Stimulated activated CD8-positive, alpha-beta memory T cell treated with anti-CD3 and anti-CD28 coated beads, Interleukin-4, amount 100 ng/mL, for 1 hour (primary cell): ENCODE data around the gene TGM1.
"Not testable (repeated sequence)": the region's sequence is repeated elsewhere in the genome, so short reads cannot be mapped to it uniquely, and the experiment has no call there.

Experiments used
- DNase-seq, 2 donors: peaks; one replicate each; pipeline ENCODE4 v3.0.0-alpha.2; 2020; ENCODE audit warnings: low read depth in 2 of 2, low spot score in 1 of 2

Gene TGM1

DNA sequence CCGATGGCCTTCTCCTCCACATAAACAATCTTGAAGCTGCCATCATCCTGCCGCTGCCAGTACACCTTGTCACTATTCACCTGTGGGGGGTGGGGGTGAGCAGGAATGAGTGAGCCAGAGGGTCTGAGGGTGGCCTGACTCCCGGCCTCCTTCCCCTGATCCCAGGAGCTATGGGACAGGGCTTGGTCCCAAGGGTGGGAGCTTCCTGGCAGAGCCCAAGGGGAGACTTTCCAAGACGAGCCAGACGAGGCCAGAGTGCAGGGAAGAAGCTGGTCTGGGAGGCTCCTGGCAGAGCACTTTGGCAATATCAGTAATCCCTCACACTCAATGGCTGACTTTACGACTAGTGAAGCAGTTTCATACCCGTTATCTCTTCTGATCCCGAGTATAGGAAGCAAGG lies 7.5 kb downstream of the TGM1 start:
- no peak for DNase-seq

GRCh38 chr14:24254630-24255392 lies 8.2 kb downstream of the TGM1 start:
- DNase-seq = no peak

DNA sequence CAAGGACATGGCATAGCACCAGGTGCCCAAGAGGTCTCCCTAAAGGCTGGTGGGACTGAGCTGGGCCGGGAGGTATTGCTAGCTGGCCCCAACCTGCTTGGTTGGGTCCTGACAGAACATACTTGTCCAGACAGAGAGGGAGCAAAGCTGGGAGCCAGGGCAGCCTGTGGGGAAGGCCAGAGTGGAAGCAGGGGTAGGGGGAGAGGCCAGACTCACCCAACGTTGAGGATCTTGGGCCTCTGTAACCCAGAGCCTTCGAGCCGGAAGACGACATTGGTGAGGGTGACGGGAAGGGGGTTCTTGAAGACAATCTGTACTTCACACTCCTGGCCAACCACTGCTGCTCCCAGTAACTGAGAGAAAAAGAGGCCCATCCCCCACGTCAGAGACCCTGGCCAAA lies 9.0 kb downstream of the TGM1 start:
- DNase-seq = no peak

DNA sequence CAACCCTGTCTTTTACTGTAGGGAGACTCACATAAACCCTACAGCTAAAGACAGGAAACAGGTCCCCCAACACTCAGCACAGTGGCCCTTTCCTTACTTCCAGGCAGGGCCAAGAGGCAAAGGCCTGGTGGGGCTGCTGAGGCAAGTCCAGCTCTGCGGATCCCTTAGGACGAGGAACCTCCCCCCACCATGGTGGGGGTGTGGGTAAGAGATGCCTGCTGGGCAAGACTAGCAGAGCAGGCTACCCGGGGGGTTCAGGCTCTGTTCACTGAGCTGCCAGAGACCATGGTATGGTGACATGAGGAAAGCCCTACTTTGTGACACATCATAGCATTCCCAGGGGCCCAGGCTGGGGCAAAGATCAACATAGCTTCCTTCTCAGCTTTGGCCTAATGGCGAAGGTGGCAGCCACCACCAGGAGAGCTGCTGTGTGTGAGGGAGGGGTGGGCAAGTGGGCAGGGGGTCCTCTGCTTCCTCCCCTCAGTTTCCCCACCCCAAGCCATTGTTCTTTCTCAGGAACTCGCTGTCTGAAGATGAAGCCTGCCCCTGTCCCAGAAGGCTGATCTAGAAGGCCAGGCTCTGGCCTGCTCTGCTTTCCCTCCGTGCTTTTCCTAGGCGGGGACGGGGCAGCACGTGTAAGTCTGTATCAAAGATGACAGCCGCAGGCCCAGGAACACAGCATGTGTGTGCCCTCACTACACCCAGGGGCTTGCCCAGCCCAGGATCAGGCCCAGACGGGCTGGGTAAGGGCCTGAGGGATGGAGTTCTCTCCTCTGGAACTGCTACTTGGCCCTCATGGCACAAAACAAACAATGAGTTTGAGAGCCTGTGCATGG lies 10.5 kb downstream of the TGM1 start:
- no peak for DNase-seq

GRCh38 chr14:24251880-24252288 lies 11.1 kb downstream of the TGM1 start:
- DNase-seq = no peak

DNA sequence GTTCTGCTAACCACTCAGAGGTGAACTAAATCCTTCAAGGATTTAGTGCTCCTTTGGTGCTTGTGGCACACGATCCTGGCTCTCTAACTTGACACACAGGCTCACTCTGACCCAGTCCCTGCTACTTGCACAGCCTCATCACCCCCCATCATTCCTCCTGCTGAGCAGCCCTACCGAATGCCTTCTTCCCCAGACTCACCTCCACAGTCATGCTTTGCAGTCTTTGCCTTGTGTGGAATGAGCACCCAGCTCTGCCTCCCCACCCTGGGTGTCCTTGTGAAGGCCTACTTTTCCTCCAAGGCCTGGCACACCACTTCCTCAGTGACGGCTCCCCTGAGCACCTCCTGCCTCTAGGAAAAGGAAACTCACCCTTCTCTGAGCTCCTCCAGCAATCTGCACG lies 12.6 kb downstream of the TGM1 start:
- DNase-seq = no peak

GRCh38 chr14:24249230-24250021 lies 13.6 kb downstream of the TGM1 start:
- no peak for DNase-seq

GRCh38 chr14:24247422-24247821 lies 15.6 kb downstream of the TGM1 start:
- DNase-seq = no peak

DNA sequence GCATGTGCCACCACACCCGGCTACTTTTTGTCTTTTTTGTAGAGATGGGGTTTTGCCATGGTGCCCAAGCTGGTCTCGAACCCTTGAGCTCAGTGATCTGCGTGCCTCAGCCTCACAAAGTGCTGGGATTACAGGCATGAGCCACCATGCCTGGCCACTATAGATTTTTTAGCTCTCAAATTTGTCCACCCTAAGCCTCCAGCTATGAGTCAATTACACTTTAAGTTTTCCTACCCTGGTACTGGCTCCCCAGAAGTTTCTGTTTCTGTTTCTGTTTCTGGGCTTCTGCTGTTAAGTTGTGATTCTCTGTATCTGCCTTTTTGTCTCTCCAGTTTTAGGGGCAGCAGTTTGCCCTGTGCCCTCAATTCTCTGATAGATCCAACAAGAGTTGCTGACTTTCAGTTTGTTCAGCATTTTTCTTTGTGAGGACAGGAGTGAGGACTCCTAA lies 16.2 kb downstream of the TGM1 start:
- no peak for DNase-seq

DNA sequence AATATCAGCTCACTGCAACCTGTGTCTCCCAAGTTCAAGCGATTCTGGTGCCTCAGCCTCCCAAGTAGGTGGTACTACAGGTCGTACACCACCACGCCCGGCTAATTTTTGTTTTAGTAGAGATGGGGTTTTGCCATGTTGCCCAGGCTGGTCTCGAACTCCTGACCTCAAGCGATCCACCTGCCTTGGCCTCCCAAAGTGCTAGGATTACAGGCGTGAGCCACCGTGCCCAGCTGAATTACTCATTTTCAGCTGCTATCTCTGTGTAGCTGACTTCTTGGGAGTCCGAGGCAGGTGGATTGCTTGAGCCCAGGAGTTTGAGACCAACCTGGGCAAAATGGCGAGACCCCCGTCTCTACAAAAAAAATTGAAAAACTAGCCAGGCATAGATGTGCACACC lies 17.6 kb downstream of the TGM1 start:
- DNase-seq = not testable (repeated sequence)

- DNase-seq = no peak
These were observed 19.6 kb downstream of the TGM1 start for GRCh38 chr14:24243336-24243836.

GRCh38 chr14:24241829-24242443 lies 21.0 kb downstream of the TGM1 start:
- peak; percentile 80 to 86 for DNase-seq

DNA sequence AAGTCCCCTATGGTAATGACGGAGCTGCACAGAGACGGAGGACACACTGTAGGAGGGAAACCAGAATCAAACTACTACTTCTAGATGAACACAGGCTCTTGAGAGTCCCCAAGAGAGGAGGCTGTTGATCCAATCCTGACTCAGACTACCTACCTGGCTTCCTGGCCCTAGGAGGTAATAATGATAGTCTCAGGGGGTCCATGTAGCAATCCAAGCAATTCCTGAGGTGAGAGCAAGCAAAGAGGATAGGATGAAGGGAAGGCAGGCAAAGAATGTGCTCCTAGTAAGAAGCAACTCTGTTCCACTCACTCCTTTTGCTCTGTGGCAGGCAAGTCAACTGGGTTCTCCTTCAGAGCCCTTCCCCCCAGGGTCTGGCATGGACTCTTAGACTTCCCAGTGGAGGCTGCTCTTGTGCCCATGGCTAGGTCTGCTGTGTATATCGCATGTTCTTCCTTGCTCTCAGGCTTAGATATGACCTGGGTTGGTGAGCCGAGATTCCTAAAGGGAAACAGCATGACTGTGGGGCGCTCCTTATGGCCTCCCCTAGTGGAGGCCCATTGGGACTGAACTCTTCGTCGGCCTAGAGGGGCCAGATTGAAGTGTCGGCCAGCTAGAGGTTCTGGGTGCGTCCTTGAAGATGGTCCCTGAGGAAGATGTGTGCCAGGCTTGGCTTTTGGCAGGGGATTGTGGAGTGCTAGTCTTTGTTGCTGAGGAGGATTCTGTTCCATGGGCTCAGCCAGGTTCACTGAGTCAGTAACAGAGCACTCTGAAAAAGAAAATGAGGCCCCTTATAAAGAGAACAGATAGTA lies 22.7 kb downstream of the TGM1 start:
- DNase-seq = no peak

- DNase-seq = no peak
These were observed 24.4 kb downstream of the TGM1 start for GRCh38 chr14:24238527-24239037.

GRCh38 chr14:24238123-24238522 lies 24.9 kb downstream of the TGM1 start:
- DNase-seq = no peak

- no peak for DNase-seq
These were observed 25.5 kb downstream of the TGM1 start for GRCh38 chr14:24237463-24237955.

GRCh38 chr14:24236689-24237462 lies 26.1 kb downstream of the TGM1 start:
- no peak for DNase-seq

- no peak for DNase-seq
These were observed 26.9 kb downstream of the TGM1 start for GRCh38 chr14:24235804-24236688.
